K562 (cell line): ENCODE results near the gene ISYNA1. TPM values are rescaled to one million over a fixed set of nuclear protein-coding genes. Genes with fewer than 3 reads are reported as not detected.

Experiments
- ATAC-seq: fragments of 200-7000 bp; cut with Tn5 transposase; 3 replicates; pipeline ENCODE4 v1.9.1; 2020; ENCODE audit warnings: moderate library complexity
- BruUV-seq: library from RNA; stranded (reverse); fragments of 400-500 nt; replicated peaks from 2 replicates; lab custom pipeline; 2021; lab: Mats Ljungman, UMichigan
- CTCF ChIA-PET: fragments of 300-600 bp; formaldehyde crosslinking; extraction: SDS; loops from one replicate; lab custom pipeline; 2021; ENCODE audit warnings: low intra/inter-chr PET ratio; lab: Yijun Ruan, JAX
- POLR2A ChIA-PET: fragments of 300-600, 350-650 bp; sonication (Branson Sonifier 250); formaldehyde crosslinking; extraction: SDS; loops from one replicate; lab custom pipeline; 2021; ENCODE audit warnings: antibody characterized with exemption, inconsistent platforms; lab: Yijun Ruan, JAX
- DNase-seq, 4 experiments: peaks; one replicate each; pipeline versions ENCODE4 v3.0.0 to v3.0.0-alpha.2; 2011 to 2018; ENCODE audit warnings: low spot score in 3 of 4, mixed read lengths in 3 of 4; ENCODE audit errors: extremely low read depth in 1 of 4
- FAIRE-seq: peaks from 2 replicates; lab custom pipeline; 2011; peaks lifted over from hg19 to GRCh38; lab: Jason Lieb, UNC
- H2AFZ ChIP-seq: 2 replicates; pipeline ENCODE4 v1.6.0; 2011; ENCODE audit warnings: low read depth, low read length, control low read depth, inconsistent platforms
- H3K27ac ChIP-seq: fragments of 200-600 bp; 3 replicates; pipeline ENCODE4 v1.8.0; 2011; ENCODE audit warnings: low read depth, mild to moderate bottlenecking, control low read depth, inconsistent platforms, low read length, moderate library complexity, mixed read lengths; ENCODE audit errors: extremely low read depth
- H3K27me3 ChIP-seq, 2 experiments: fragments of 300-600 bp in 1 of 2; 2 replicates in 1 of 2; 3 replicates in 1 of 2; pipeline versions ENCODE4 v1.6.0 to v1.8.0; 2011; ENCODE audit warnings: inconsistent platforms in 2 of 2, low read length in 2 of 2, mild to moderate bottlenecking in 1 of 2, mixed read lengths in 1 of 2, moderate library complexity in 1 of 2; ENCODE audit not compliant: control insufficient read depth in 2 of 2, insufficient read depth in 2 of 2
- H3K36me3 ChIP-seq: fragments of 300-600 bp; 3 replicates; pipeline ENCODE4 v1.8.0; 2011; ENCODE audit warnings: mild to moderate bottlenecking, low read length, inconsistent platforms; ENCODE audit not compliant: control insufficient read depth, insufficient read depth
- H3K4me1 ChIP-seq, 2 experiments: fragments of 200-600 bp in 1 of 2; replicated peaks in 1 of 2; 2 replicates in 1 of 2; 3 replicates in 1 of 2; pipeline versions ENCODE4 v1.5.1 to v1.8.0; 2011; ENCODE audit warnings: inconsistent platforms in 2 of 2, low read length in 2 of 2, mild to moderate bottlenecking in 1 of 2, mixed read lengths in 1 of 2, moderate library complexity in 1 of 2; ENCODE audit not compliant: control insufficient read depth in 2 of 2, insufficient read depth in 2 of 2
- H3K4me2 ChIP-seq: 2 replicates; pipeline ENCODE4 v1.6.1; 2011; ENCODE audit warnings: low read length, control low read depth, inconsistent platforms, mixed read lengths; ENCODE audit not compliant: insufficient read depth
- H3K4me3 ChIP-seq: fragments of 200-600 bp; sonication (generic), shearing (Covaris generic); 2 replicates; pipeline ENCODE4 v1.5.1; 2016; ENCODE audit warnings: control low read depth, inconsistent platforms
- H3K79me2 ChIP-seq: fragments of 200-600 bp; 3 replicates; pipeline ENCODE4 v1.8.0; 2011; ENCODE audit warnings: low read length, inconsistent platforms; ENCODE audit not compliant: control insufficient read depth, insufficient read depth
- H3K9ac ChIP-seq, 2 experiments: 2 replicates each; pipeline versions ENCODE4 v1.6.0 to v1.6.1; 2011; ENCODE audit warnings: low read depth in 2 of 2, low read length in 2 of 2, control low read depth in 1 of 2, inconsistent platforms in 1 of 2, mild to moderate bottlenecking in 1 of 2, mixed read lengths in 1 of 2; ENCODE audit not compliant: insufficient read depth in 1 of 2
- H3K9me1 ChIP-seq: one replicate; pipeline ENCODE4 v1.6.0; 2011; ENCODE audit warnings: inconsistent platforms, mild to moderate bottlenecking, low read length, moderate library complexity; ENCODE audit not compliant: control insufficient read depth, insufficient read depth
- H3K9me3 ChIP-seq: replicated peaks from 2 replicates; pipeline ENCODE4 v1.5.1; 2011; ENCODE audit warnings: low read depth, low read length, inconsistent platforms; ENCODE audit not compliant: control insufficient read depth, insufficient read depth
- H4K20me1 ChIP-seq: replicated peaks from 2 replicates; pipeline ENCODE4 v1.6.1; 2011; ENCODE audit warnings: low read length, inconsistent platforms, mixed read lengths; ENCODE audit not compliant: control insufficient read depth, insufficient read depth
- ATF6 ChIP-seq: sonication (generic); formaldehyde crosslinking; IDR thresholded peaks from 2 replicates; pipeline ENCODE4 v1.4.0; 2020; ENCODE audit warnings: mild to moderate bottlenecking, missing genetic modification reagents
- CGGBP1 ChIP-seq: fragments of 250-450 bp; sonication (Bioruptor Pico); IDR thresholded peaks from 2 replicates; pipeline ENCODE4 v1.9.0; 2021; ENCODE audit warnings: mild to moderate bottlenecking
- CHD1 ChIP-seq: fragments of 200-600 bp; sonication (generic); IDR thresholded peaks from one replicate; pipeline ENCODE4 v1.6.1; 2012; ENCODE audit warnings: mild to moderate bottlenecking, moderate library complexity, low read length, inconsistent platforms
- HNRNPH1 ChIP-seq: fragments of 200-400 bp; formaldehyde crosslinking; optimal IDR thresholded peaks from 2 replicates; pipeline ENCODE3; 2017; ENCODE audit warnings: low read depth, mild to moderate bottlenecking, low read length, moderate library complexity
- KLF6 ChIP-seq: fragments of 250-450 bp; sonication (Bioruptor Pico); IDR thresholded peaks from 2 replicates; pipeline ENCODE4 v1.4.0; 2020; ENCODE audit warnings: mild to moderate bottlenecking, moderate library complexity, borderline replicate concordance
- PRDM10 ChIP-seq: fragments of 450-650 bp; IDR thresholded peaks from 2 replicates; pipeline ENCODE4 v1.6.1; 2018; ENCODE audit not compliant: partially characterized antibody
- ZNF263 ChIP-seq: sonication (generic); formaldehyde crosslinking; IDR thresholded peaks from 2 replicates; pipeline ENCODE4 v1.8.0; 2022; ENCODE audit warnings: mild to moderate bottlenecking, missing genetic modification reagents, borderline replicate concordance
- WGBS: fragments of 100-300 bp; shearing (Covaris generic); methylation state at CpG from one replicate; pipeline ENCODE4 v1.1.6; 2016; ENCODE audit warnings: low coverage, mixed read lengths; ENCODE audit not compliant: insufficient coverage; ENCODE audit errors: missing lambda C conversion rate; 5-methylcytosine and 5-hydroxymethylcytosine counted together
- in situ Hi-C: fragments of 300-500 bp; cut with MboI; formaldehyde crosslinking; loops from 4 replicates; pipeline ENCODE4 v1.15.0; 2018; ENCODE audit warnings: inconsistent platforms, mixed read lengths
- intact Hi-C: fragments of 100-400 bp; cut with micrococcal nuclease; formaldehyde crosslinking; loops from 2 replicates; pipeline ENCODE4 v1.14.2; 2022
- polyA plus RNA-seq, 8 experiments: library from polyadenylated mRNA; depleted of rRNA in 4 of 8; stranded (reverse) in 5 of 8; unstranded in 3 of 8; fragments of >200 nt; fragmentation: Nextera tagmentation in 2 of 8; fragmentation: Illumina TruSeq in 1 of 8; extraction: Ambion mirVana in 2 of 8; extraction: Trizol in 1 of 8; gene quantifications; 2 replicates each; pipeline versions ENCODE4 v1.2.1 to v1.2.3, GENCODE V29; 2011 to 2014; ENCODE audit warnings: inconsistent platforms in 1 of 8, missing spikeins in 1 of 8
- total RNA-seq, 7 experiments: library from RNA; depleted of rRNA in 6 of 7; stranded (reverse); fragments of >200 nt in 6 of 7; fragmentation: Illumina TruSeq in 2 of 7; extraction: Trizol in 2 of 7; gene quantifications; 2 replicates each; pipeline versions ENCODE4 v1.2.1 to v1.2.3, GENCODE V29; 2011 to 2021; ENCODE audit warnings: low replicate concordance in 1 of 7
- TF ChIP-seq, protein P1 (sequence below): fragments of 150-350 bp; IDR thresholded peaks from 2 replicates; pipeline ENCODE4 v1.6.1; 2014; ENCODE audit warnings: low read depth, mild to moderate bottlenecking, low read length, borderline replicate concordance
- TF ChIP-seq, protein P2 (sequence below): sonication (generic); formaldehyde crosslinking; IDR thresholded peaks from 2 replicates; pipeline ENCODE4 v1.8.1; 2022; ENCODE audit warnings: missing genetic modification reagents

ISYNA1 gene
- total and polyA plus RNA-seq, 9 of the 15 experiments (the other 6 are each of a cell fraction or from before 2014, with no cell fraction given), result 21.8 to 460 (median 93.2) TPM

- ChIA-PET CTCF (no interaction called here), POLR2A (interaction anchor here (0.5 to 11.1 kb wide), 10 partner anchors 12 to 647 kb away, joined by 3 to 244 read pairs (median 3); partner anchors contain the start of genes GDF15, JUND and SLC25A42)
- peaks cover 51 to 86% of the 10 kb centered on the region in 2 experiments for H3K4me1 ChIP-seq
- intact Hi-C loops (loop anchor here (5.0 kb wide), 1 partner anchor 215 kb away; the partner anchor contains the start of gene RAB3A), in situ Hi-C loops (loop anchor here (10.0 kb wide), 1 partner anchor 322 kb away; the partner anchor contains the start of gene MAST3)
- H3K9me3 ChIP-seq, result no peaks in the 10 kb centered on the region
- ATAC-seq, result peak; percentile 62
- no peaks in the 10 kb centered on the region for H3K9me1 ChIP-seq
- WGBS, result under 1% methylated on average over 26 of the region's 44 CpGs
- peak overlapping the region; percentile 60 for H3K4me3 ChIP-seq
- H3K36me3 ChIP-seq, result peaks cover 6% of the 10 kb centered on the region; the same call in 1 of the 3 replicates
- peak; percentile 64 for FAIRE-seq
- H2AFZ ChIP-seq, result peak overlapping the region; percentile 77
- H3K9ac ChIP-seq, result peak overlapping the region; percentile 90 to 93
- no TSS peak for BruUV-seq
- peaks cover 10% of the 10 kb centered on the region; the same call in 1 of the 2 replicates for H4K20me1 ChIP-seq
- no peaks in the 10 kb centered on the region for H3K27me3 ChIP-seq
- H3K27ac ChIP-seq, result peak overlapping the region; percentile 97
- peaks cover 41% of the 10 kb centered on the region for H3K79me2 ChIP-seq
- H3K4me2 ChIP-seq, result peak overlapping the region; percentile 88
- DNase-seq, result peak; percentile 74 to 97 (median 82)
- TF ChIP-seq HNRNPH1 (no peak), CGGBP1 (CRISPR knock-in tag) (no peak), ZNF263 (peak; percentile 49; the same call in 1 of the 2 replicates), PRDM10 (no peak), KLF6 (CRISPR knock-in tag) (no peak), ATF6 (no peak), CHD1 (no peak)
- TF ChIP-seq, protein P1, sequence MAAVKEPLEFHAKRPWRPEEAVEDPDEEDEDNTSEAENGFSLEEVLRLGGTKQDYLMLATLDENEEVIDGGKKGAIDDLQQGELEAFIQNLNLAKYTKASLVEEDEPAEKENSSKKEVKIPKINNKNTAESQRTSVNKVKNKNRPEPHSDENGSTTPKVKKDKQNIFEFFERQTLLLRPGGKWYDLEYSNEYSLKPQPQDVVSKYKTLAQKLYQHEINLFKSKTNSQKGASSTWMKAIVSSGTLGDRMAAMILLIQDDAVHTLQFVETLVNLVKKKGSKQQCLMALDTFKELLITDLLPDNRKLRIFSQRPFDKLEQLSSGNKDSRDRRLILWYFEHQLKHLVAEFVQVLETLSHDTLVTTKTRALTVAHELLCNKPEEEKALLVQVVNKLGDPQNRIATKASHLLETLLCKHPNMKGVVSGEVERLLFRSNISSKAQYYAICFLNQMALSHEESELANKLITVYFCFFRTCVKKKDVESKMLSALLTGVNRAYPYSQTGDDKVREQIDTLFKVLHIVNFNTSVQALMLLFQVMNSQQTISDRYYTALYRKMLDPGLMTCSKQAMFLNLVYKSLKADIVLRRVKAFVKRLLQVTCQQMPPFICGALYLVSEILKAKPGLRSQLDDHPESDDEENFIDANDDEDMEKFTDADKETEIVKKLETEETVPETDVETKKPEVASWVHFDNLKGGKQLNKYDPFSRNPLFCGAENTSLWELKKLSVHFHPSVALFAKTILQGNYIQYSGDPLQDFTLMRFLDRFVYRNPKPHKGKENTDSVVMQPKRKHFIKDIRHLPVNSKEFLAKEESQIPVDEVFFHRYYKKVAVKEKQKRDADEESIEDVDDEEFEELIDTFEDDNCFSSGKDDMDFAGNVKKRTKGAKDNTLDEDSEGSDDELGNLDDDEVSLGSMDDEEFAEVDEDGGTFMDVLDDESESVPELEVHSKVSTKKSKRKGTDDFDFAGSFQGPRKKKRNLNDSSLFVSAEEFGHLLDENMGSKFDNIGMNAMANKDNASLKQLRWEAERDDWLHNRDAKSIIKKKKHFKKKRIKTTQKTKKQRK, result no peak
- TF ChIP-seq, protein P2, sequence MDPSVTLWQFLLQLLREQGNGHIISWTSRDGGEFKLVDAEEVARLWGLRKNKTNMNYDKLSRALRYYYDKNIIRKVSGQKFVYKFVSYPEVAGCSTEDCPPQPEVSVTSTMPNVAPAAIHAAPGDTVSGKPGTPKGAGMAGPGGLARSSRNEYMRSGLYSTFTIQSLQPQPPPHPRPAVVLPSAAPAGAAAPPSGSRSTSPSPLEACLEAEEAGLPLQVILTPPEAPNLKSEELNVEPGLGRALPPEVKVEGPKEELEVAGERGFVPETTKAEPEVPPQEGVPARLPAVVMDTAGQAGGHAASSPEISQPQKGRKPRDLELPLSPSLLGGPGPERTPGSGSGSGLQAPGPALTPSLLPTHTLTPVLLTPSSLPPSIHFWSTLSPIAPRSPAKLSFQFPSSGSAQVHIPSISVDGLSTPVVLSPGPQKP, result no peak
These were observed 21.1 kb downstream of the ISYNA1 start for GRCh38 chr19:18416778-18417249.
